HEK293 (cell line): Measurements from ENCODE around the gene PRSS50.

Experiments
- CTCF ChIA-PET: fragments of 350-600 bp; formaldehyde crosslinking; extraction: SDS; loops from one replicate; lab custom pipeline; 2021; ENCODE audit warnings: antibody characterized with exemption; lab: Yijun Ruan, JAX
- POLR2A ChIA-PET: fragments of 300-600 bp; formaldehyde crosslinking; extraction: SDS; loops from one replicate; lab custom pipeline; 2020; ENCODE audit warnings: antibody characterized with exemption, inconsistent platforms; lab: Yijun Ruan, JAX
- H3K27ac ChIP-seq: fragments of 200-500 bp; sonication (Bioruptor generic); 2 replicates; pipeline ENCODE4 v1.5.1; 2014; ENCODE audit warnings: low read depth, low read length, control low read depth, inconsistent platforms; ENCODE audit errors: extremely low read depth
- H3K36me3 ChIP-seq, 2 experiments: fragments of 200-500 bp in 1 of 2; sonication (Bioruptor generic) in 1 of 2; 1 replicate in 1 of 2; 2 replicates in 1 of 2; pipeline ENCODE4 v1.5.1; 2014 to 2017; ENCODE audit warnings: inconsistent platforms in 2 of 2, low read length in 2 of 2; ENCODE audit not compliant: control insufficient read depth in 2 of 2, insufficient read depth in 1 of 2
- H3K4me1 ChIP-seq: fragments of 200-500 bp; sonication (Bioruptor generic); 2 replicates; pipeline ENCODE4 v1.5.1; 2014; ENCODE audit warnings: mild to moderate bottlenecking, low read length, inconsistent platforms; ENCODE audit not compliant: control insufficient read depth, insufficient read depth
- H3K4me3 ChIP-seq: 2 replicates; pipeline ENCODE4 v1.5.1; 2011; ENCODE audit warnings: low read depth, mild to moderate bottlenecking, control low read depth, low read length, moderate library complexity
- H3K9me3 ChIP-seq: fragments of 200-500 bp; sonication (Bioruptor generic); 2 replicates; pipeline ENCODE4 v1.5.1; 2014; ENCODE audit warnings: low read depth, low read length, inconsistent platforms; ENCODE audit not compliant: control insufficient read depth, insufficient read depth
- EGR2 ChIP-seq: fragments of 450-650 bp; formaldehyde crosslinking; IDR thresholded peaks from 2 replicates; pipeline ENCODE4 v1.5.1; 2016; ENCODE audit warnings: low read depth, missing biosample characterization, missing genetic modification characterization
- GLIS1 ChIP-seq: fragments of 450-650 bp; formaldehyde crosslinking; IDR thresholded peaks from 2 replicates; pipeline ENCODE4 v1.5.1; 2016; ENCODE audit warnings: missing biosample characterization, missing genetic modification characterization
- KLF7 ChIP-seq: fragments of 450-650 bp; formaldehyde crosslinking; IDR thresholded peaks from 2 replicates; pipeline ENCODE4 v1.5.1; 2016; ENCODE audit warnings: missing biosample characterization, missing genetic modification characterization, borderline replicate concordance
- PRDM1 ChIP-seq: fragments of 450-650 bp; formaldehyde crosslinking; IDR thresholded peaks from 2 replicates; pipeline ENCODE4; 2016; ENCODE audit warnings: missing biosample characterization, missing genetic modification characterization
- SCRT2 ChIP-seq: fragments of 450-650 bp; formaldehyde crosslinking; IDR thresholded peaks from 2 replicates; pipeline ENCODE4 v1.5.1; 2016; ENCODE audit warnings: missing biosample characterization, missing genetic modification characterization
- ZBTB20 ChIP-seq: fragments of 450-650 bp; formaldehyde crosslinking; IDR thresholded peaks from 2 replicates; pipeline ENCODE4 v1.5.1; 2016; ENCODE audit warnings: missing biosample characterization, missing genetic modification characterization
- ZBTB48 ChIP-seq: fragments of 450-650 bp; formaldehyde crosslinking; IDR thresholded peaks from 2 replicates; pipeline ENCODE4 v1.5.1; 2016; ENCODE audit warnings: missing biosample characterization, missing genetic modification characterization
- ZFHX2 ChIP-seq: fragments of 450-650 bp; formaldehyde crosslinking; conservative IDR thresholded peaks from 2 replicates; pipeline ENCODE4 v1.5.1; 2016; ENCODE audit warnings: missing biosample characterization, missing genetic modification characterization
- ZIC2 ChIP-seq: fragments of 450-650 bp; formaldehyde crosslinking; IDR thresholded peaks from 2 replicates; pipeline ENCODE4 v1.5.1; 2016; ENCODE audit warnings: missing biosample characterization, missing genetic modification characterization
- ZNF10 ChIP-seq: fragments of 450-650 bp; formaldehyde crosslinking; IDR thresholded peaks from 2 replicates; pipeline ENCODE4 v1.5.1; 2017; ENCODE audit warnings: missing biosample characterization, missing genetic modification characterization
- ZNF335 ChIP-seq: fragments of 450-650 bp; formaldehyde crosslinking; conservative IDR thresholded peaks from 2 replicates; pipeline ENCODE4 v1.5.1; 2016; ENCODE audit warnings: missing biosample characterization, missing genetic modification characterization
- ZNF514 ChIP-seq: fragments of 450-650 bp; formaldehyde crosslinking; IDR thresholded peaks from 2 replicates; pipeline ENCODE4 v1.5.1; 2016; ENCODE audit warnings: missing biosample characterization, missing genetic modification characterization
- ZNF585B ChIP-seq: fragments of 450-650 bp; formaldehyde crosslinking; IDR thresholded peaks from 2 replicates; pipeline ENCODE4 v1.5.1; 2016; ENCODE audit warnings: missing biosample characterization, missing genetic modification characterization
- ZNF600 ChIP-seq: fragments of 450-650 bp; formaldehyde crosslinking; IDR thresholded peaks from 2 replicates; pipeline ENCODE4 v1.5.1; 2016; ENCODE audit warnings: missing biosample characterization, missing genetic modification characterization
- TF ChIP-seq, protein P1 (sequence below): fragments of 450-650 bp; formaldehyde crosslinking; IDR thresholded peaks from 2 replicates; pipeline ENCODE4 v1.5.1; 2016; ENCODE audit warnings: missing biosample characterization, missing genetic modification characterization
- TF ChIP-seq, protein P2 (sequence below): fragments of 450-650 bp; formaldehyde crosslinking; optimal IDR thresholded peaks from 2 replicates; pipeline ENCODE3; 2016; ENCODE audit warnings: missing biosample characterization, mild to moderate bottlenecking, missing genetic modification characterization

PRSS50 gene

DNA sequence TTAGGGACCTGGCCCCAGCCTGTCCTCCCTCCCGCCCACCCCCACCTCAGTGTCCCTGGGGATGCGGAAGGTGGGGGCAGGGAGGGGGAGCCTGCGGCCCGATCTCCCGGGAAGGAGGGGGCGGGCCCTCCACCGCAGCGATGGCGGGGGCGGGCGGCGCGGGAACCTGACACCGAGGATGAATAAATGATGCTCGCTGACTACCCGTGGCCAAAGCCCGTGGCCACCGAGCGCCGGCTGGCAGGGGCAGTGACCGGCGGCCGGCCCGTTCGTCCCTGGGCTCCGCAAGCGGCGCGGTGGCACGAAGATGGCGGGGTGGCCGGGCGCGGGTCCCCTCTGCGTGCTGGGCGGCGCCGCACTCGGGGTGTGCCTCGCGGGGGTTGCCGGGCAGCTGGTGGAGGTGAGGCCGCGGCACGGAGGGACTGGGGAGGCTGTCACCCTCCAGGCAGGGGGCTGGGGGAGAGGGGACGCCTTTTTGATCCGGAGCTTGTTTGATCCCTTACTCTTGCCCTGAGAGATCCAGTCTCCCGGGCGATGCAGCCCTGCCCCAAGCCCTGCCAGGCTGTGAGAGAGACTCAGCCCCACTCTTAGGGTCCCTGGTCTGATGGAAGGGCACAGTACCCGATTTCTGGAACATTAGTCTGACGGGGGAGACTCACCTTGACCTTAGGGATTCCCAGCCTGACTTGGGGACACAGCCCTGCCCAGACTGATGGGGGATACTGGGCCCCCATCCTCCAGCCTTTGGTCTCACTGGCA, 16.3 kb downstream of the PRSS50 start, which contains the start of gene TMIE:
Gene TMIE (plus strand): TSS at position 212 of the 759 bp plus-strand sequence. CDS start 96 bp downstream, at position 308.
- Histone ChIP-seq H3K27ac (no peak within 1 kb of the TSS), H3K4me1 (no peaks in the 10 kb centered on the region), H3K9me3 (no peaks in the 10 kb centered on the region), H3K36me3 (no peaks in the 10 kb centered on the region), H3K4me3 (peak within 1 kb of the TSS; percentile 26)
- ChIA-PET CTCF (interaction anchor here (0.6 to 1.2 kb wide), 5 partner anchors 11 to 348 kb away, joined by 3 read pairs; no protein-coding TSS in a partner anchor), POLR2A (no interaction called here)
- TF ChIP-seq ZBTB20 (tag by site-specific recombination) (peak; percentile 91), ZBTB48 (0 out of 2 replicates have a peak, but pooled peaks have one; percentile 21)
- TF ChIP-seq, protein P1, sequence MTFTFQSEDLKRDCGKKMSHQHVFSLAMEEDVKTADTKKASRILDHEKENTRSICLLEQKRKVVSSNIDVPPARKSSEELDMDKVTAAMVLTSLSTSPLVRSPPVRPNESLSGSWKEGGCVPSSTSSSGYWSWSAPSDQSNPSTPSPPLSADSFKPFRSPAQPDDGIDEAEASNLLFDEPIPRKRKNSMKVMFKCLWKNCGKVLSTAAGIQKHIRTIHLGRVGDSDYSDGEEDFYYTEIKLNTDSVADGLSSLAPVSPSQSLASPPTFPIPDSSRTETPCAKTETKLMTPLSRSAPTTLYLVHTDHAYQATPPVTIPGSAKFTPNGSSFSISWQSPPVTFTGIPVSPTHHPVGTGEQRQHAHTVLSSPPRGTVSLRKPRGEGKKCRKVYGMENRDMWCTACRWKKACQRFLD (tag by site-specific recombination): no peak
- TF ChIP-seq, protein P2, sequence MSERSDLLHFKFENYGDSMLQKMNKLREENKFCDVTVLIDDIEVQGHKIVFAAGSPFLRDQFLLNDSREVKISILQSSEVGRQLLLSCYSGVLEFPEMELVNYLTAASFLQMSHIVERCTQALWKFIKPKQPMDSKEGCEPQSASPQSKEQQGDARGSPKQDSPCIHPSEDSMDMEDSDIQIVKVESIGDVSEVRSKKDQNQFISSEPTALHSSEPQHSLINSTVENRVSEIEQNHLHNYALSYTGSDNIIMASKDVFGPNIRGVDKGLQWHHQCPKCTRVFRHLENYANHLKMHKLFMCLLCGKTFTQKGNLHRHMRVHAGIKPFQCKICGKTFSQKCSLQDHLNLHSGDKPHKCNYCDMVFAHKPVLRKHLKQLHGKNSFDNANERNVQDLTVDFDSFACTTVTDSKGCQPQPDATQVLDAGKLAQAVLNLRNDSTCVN: peak; percentile 12

DNA sequence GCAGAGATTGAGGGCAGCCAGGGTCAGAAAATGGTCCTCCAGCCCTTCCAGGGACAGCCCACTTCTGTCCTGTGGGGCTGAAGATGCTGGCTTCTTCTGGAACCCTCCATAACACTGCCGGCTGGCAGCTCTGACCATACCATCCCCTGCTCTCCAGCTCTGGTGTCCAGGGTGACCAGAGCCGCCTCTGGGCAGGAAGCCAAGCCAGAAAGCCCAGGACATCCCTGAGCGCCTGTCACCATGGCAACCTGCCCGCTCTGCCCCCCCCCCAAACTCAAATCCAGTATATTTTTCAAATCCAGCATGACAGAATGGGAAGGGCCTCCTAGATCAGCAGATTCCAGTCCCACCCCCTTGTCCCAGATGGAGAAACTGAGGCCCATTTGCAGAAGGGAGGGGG, 16.9 kb downstream of the PRSS50 start:
- Histone ChIP-seq H3K27ac (no peak overlapping the region), H3K4me1 (no peaks in the 10 kb centered on the region), H3K9me3 (no peaks in the 10 kb centered on the region), H3K36me3 (no peaks in the 10 kb centered on the region), H3K4me3 (no peak overlapping the region)
- CTCF ChIA-PET: interaction anchor here (1.2 kb wide), 1 partner anchor 11 kb away, joined by 3 read pairs; no protein-coding TSS in a partner anchor
- peak; percentile 34; the same call in 1 of the 2 replicates for TF ChIP-seq SCRT2 (tag by site-specific recombination)
- no peak for TF ChIP-seq PRDM1
- POLR2A ChIA-PET: no interaction called here

DNA sequence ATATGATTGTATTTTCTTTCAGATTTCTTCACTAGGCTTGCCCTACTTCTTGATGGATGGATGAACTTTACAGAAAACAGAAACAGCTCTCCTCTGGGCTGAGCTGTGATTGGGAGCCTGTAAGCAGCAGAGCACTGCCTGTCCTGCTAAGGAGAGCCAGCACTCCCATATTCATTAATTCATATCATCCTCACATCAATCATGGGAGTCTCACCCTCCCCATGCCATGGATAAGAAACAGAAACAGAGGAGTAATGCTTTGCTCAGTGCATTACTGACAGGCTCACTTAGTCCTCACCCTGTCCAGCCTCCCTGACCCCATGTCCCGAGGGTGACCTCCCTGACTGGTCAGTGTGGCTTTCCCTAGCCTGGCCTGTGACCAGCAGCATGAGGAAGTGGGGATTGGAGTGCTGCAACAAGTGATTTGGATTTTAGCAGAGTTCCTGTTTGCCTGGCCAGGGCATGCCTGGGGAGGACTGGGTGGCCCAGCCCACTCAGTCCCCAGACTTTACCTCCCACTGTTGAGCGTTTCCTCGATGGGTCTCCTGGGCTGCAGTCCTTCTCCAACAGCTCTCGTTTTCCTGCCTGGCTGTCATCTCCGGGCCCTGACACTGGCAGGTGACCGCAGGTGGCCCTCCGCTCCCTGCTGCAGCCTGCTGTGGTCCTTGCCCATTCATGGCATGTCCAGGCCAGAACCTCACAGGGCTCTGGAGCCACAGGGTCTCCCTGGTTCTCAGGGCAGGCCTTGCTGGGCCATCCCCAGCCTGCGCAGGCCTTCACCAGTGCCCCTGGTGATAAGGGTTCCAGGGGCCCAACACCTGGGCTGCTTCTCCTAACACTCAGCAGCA, 17.8 kb downstream of the PRSS50 start:
- POLR2A ChIA-PET: no interaction called here

DNA sequence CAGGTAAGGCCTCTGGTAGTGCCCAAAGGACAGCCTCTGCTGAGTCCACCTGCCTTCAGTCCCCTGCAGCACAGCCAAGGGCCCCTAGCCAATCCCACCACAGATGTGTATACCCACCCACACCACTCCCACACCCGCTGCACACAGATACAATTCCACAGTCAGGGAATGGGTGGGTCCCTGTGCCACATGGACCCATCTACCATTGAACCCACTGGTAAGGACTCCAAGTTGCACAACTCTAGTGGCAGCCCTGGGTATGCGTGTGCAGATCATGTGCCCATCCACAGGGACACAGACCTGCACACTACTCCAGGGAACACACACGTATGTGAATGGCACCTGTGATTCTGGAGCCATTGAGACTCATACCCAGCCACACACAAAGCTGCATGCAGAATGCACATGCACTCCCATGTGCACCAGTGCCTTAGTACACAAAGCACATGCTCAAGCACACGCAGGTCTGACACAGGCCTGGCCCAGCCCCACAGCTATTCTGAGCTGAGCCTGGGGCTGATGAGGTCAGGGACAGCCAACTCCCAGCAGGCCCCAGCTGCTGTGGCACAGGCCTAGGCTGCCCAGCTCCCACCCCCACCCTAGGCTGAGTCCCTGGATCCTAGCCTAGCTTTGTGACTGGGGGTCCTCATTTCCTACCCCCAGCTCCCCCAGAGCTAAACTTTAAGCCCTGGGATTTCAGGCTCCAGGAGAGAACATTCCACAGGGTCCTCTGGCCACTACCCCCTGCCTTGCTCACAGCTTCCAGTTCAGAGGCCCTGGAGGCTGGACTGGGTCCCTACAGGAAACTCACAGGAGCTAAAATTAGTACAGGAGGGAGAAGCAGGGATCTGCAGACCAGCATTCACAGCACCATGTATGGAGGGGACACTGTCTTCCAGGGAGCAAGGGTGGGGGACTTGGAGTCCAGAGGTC, 21.4 kb downstream of the PRSS50 start:
- no peaks in the 10 kb centered on the region for H3K4me1 ChIP-seq
- TF ChIP-seq ZNF585B (tag by site-specific recombination) (no peak), ZIC2 (0 out of 2 replicates have a peak, but pooled peaks have one; percentile 34), GLIS1 (tag by site-specific recombination) (peak; percentile 87), EGR2 (tag by site-specific recombination) (peak; percentile 50; the same call in 1 of the 2 replicates), ZNF600 (tag by site-specific recombination) (0 out of 2 replicates have a peak, but pooled peaks have one; percentile 19), ZNF335 (no peak), KLF7 (tag by site-specific recombination) (no peak), ZFHX2 (tag by site-specific recombination) (peak; percentile 80)
- CTCF ChIA-PET: interaction anchor here (0.6 to 1.3 kb wide), 5 partner anchors 31 to 300 kb away, joined by 3 to 4 read pairs (median 3); no protein-coding TSS in a partner anchor

More for the DNA sequence above, 17.8 kb downstream of the PRSS50 start:
- Histone ChIP-seq H3K27ac (no peak overlapping the region), H3K36me3 (no peaks in the 10 kb centered on the region), H3K9me3 (no peaks in the 10 kb centered on the region), H3K4me1 (no peaks in the 10 kb centered on the region), H3K4me3 (no peak overlapping the region)
- CTCF ChIA-PET: interaction anchor here (0.8 kb wide), 1 partner anchor 195 kb away, joined by 3 read pairs; no protein-coding TSS in a partner anchor
- TF ChIP-seq ZNF10 (tag by site-specific recombination) (no peak), SCRT2 (tag by site-specific recombination) (peak; percentile 54), ZIC2 (peak; percentile 86), ZNF514 (tag by site-specific recombination) (no peak)

More for the DNA sequence above, 21.4 kb downstream of the PRSS50 start:
- POLR2A ChIA-PET: interaction anchor here (0.5 kb wide), 1 partner anchor 449 kb away, joined by 5 read pairs; no protein-coding TSS in a partner anchor
- Histone ChIP-seq H3K4me3 (no peak overlapping the region), H3K27ac (no peak overlapping the region), H3K36me3 (no peaks in the 10 kb centered on the region), H3K9me3 (no peaks in the 10 kb centered on the region)
